ENCODE results near the gene ICAM2. TPM values are rescaled to one million over a fixed set of nuclear protein-coding genes. Genes with fewer than 3 reads are reported as not detected.

The ICAM2 gene
- total RNA-seq (48.7 and 55.7 TPM in 2 replicates), polyA plus RNA-seq (109 and 149 TPM in 2 replicates), polyA minus RNA-seq (151 and 171 TPM in 2 replicates)
- 113 TPM for total RNA-seq (2013)

GRCh38 chr17:64020056-64020766 is at the start of gene ICAM2:
Gene ICAM2 (minus strand): TSS chr17:64020633. CDS start chr17:64006691, 13,942 bp downstream.
- no peaks in the 10 kb centered on the region for H3K27me3 Mint-ChIP-seq

More at GRCh38 chr17:64020056-64020766, at the start of gene ICAM2:
- no peaks in the 10 kb centered on the region for H3K36me3 ChIP-seq (replicated peaks in 1 of 2; ENCODE audit: control extremely low read depth in 1 of 2, control insufficient read depth in 1 of 2, extremely low read depth in 1 of 2, insufficient read depth in 2 of 2, low read length in 1 of 2)
- peaks cover 73% of the 10 kb centered on the region for H3K4me1 Mint-ChIP-seq
- peak within 1 kb of the TSS; percentile 99 for H3K27ac Mint-ChIP-seq
- 0% methylated on average over 15 of the region's 23 CpGs for WGBS (ENCODE audit: insufficient coverage)
- peak; percentile 97 for DNase-seq
- no peaks in the 10 kb centered on the region for H3K9me3 ChIP-seq (ENCODE audit: control extremely low read depth in 1 of 3, control insufficient read depth in 2 of 3, insufficient read depth in 1 of 3, low read length in 2 of 3)
- peak; percentile 83 for ATAC-seq (ENCODE audit: low read depth)
- H3K9ac ChIP-seq (ENCODE audit: low read length) = peak within 1 kb of the TSS; percentile 87
- peaks cover 46% of the 10 kb centered on the region for H3K79me2 ChIP-seq (ENCODE audit: control insufficient read depth, insufficient read depth, low read length)
- ChIA-PET CTCF (interaction anchor here (0.6 to 13.0 kb wide), 25 partner anchors 9 to 487 kb away, joined by 3 to 214 read pairs (median 6); partner anchors contain the start of genes CEP95, CSHL1, ERN1 and GH1), POLR2A (interaction anchor here (0.6 to 3.0 kb wide), 25 partner anchors 9 to 485 kb away, joined by 3 to 45 read pairs (median 6); partner anchors contain the start of genes CD79B, ERN1 and TEX2)
- TF ChIP-seq CTCF (IDR thresholded peaks at IDR 0.05) = no peak
- TF ChIP-seq EZH2 (IDR thresholded peaks at IDR 0.05; ENCODE audit: borderline replicate concordance, insufficient read depth, low read depth, low read length, poor library complexity, severe bottlenecking) = no peak
- intact Hi-C loops (cut with micrococcal nuclease) = loop anchor here (1.0 to 5.0 kb wide), 6 partner anchors 22 to 248 kb away; partner anchors contain the start of genes CCDC47, CD79B, DDX42 and ERN1
- H3K4me1 ChIP-seq (ENCODE audit: control insufficient read depth in 2 of 2, insufficient read depth in 2 of 2, low read length in 2 of 2) = peaks cover 59 to 66% of the 10 kb centered on the region in 2 donors
- peaks cover 8% of the 10 kb centered on the region for H4K20me1 ChIP-seq (ENCODE audit: control insufficient read depth, insufficient read depth, low read length, poor library complexity, severe bottlenecking)
- peak within 1 kb of the TSS; percentile 76 for H3K4me2 ChIP-seq (replicated peaks; ENCODE audit: low read depth, low read length, poor library complexity, severe bottlenecking)
- H3K9me3 Mint-ChIP-seq (ENCODE audit: insufficient read depth) = no peaks in the 10 kb centered on the region
- H2AFZ ChIP-seq (ENCODE audit: insufficient read depth, low read depth, low read length, poor library complexity, severe bottlenecking) = peak within 1 kb of the TSS; percentile 52
- no peaks in the 10 kb centered on the region for H3K27me3 ChIP-seq (replicated peaks in 1 of 4; ENCODE audit: control extremely low read depth in 1 of 4, control insufficient read depth in 3 of 4, insufficient read depth in 4 of 4, low read length in 3 of 4)
- peak within 1 kb of the TSS; percentile 70 to 87 (median 75) for H3K4me3 ChIP-seq (ENCODE audit: control extremely low read depth in 1 of 5, extremely low read depth in 1 of 5, insufficient read depth in 1 of 5, low read depth in 2 of 5, low read length in 4 of 5)
- peak within 1 kb of the TSS; percentile 99 for H3K27ac ChIP-seq (ENCODE audit: low read length in 2 of 2)
- peak within 1 kb of the TSS; percentile 98 for H3K4me3 Mint-ChIP-seq
